ENCODE results near the gene SFMBT2.

- TF ChIP-seq CTCF (IDR thresholded peaks at IDR 0.05; ENCODE audit: low read depth, low read length) (no peak), EZH2phosphoT487 (IDR thresholded peaks at IDR 0.05; ENCODE audit: low read depth) (no peak)
Observed at GRCh38 chr10:7130191-7130911, 280.5 kb downstream of the SFMBT2 start.
